K562 (cell line): ENCODE data around the gene SMCO3.

Source experiments
- BCL6 ChIP-seq: fragments of 250-450 bp; sonication (Bioruptor Pico); IDR thresholded peaks from 2 replicates; pipeline ENCODE4 v1.4.0; 2020
- BDP1 ChIP-seq: IDR thresholded peaks from 3 replicates; pipeline ENCODE4 v1.6.1; 2011; ENCODE audit not compliant: insufficient read length, insufficient read depth
- ELF4 ChIP-seq: fragments of 450-650 bp; formaldehyde crosslinking; IDR thresholded peaks from 2 replicates; pipeline ENCODE4 v1.4.0; 2022; ENCODE audit warnings: missing genetic modification characterization
- NFXL1 ChIP-seq: fragments of 450-650 bp; formaldehyde crosslinking; IDR thresholded peaks from 2 replicates; pipeline ENCODE4 v1.4.0; 2021; ENCODE audit warnings: mild to moderate bottlenecking
- NR2F6 ChIP-seq: fragments of 450-650 bp; formaldehyde crosslinking; IDR thresholded peaks from 2 replicates; pipeline ENCODE4 v1.4.0; 2020; ENCODE audit warnings: mild to moderate bottlenecking
- SRF ChIP-seq, 2 experiments: fragments of 250-450, 450-650 bp in 1 of 2; sonication (Bioruptor Pico) in 1 of 2; sonication (generic) in 1 of 2; formaldehyde crosslinking; IDR thresholded peaks; 2 replicates each; pipeline versions ENCODE4 v1.5.0 to v1.5.1; 2020 to 2022; ENCODE audit warnings: mild to moderate bottlenecking in 1 of 2, missing genetic modification reagents in 1 of 2
- STAG1 ChIP-seq: sonication (generic); formaldehyde crosslinking; IDR thresholded peaks from 2 replicates; pipeline ENCODE4 v1.5.0; 2020; ENCODE audit warnings: missing genetic modification reagents, borderline replicate concordance
- STAT5A ChIP-seq: IDR thresholded peaks from 2 replicates; pipeline ENCODE4 v1.6.1; 2012; ENCODE audit warnings: low read length, inconsistent platforms, borderline replicate concordance
- TCFL5 ChIP-seq: fragments of 250-450 bp; sonication (Bioruptor Pico); conservative IDR thresholded peaks from 2 replicates; pipeline ENCODE4 v1.6.1; 2021; ENCODE audit warnings: mild to moderate bottlenecking, moderate library complexity, matching md5 sums
- ZNF212 ChIP-seq: fragments of 450-650 bp; formaldehyde crosslinking; IDR thresholded peaks from 2 replicates; pipeline ENCODE4 v1.4.0; 2020; ENCODE audit warnings: mild to moderate bottlenecking
- TF ChIP-seq, protein P1 (sequence below), 2 experiments: IDR thresholded peaks; 2 replicates each; pipeline ENCODE4 v1.6.1; 2012; ENCODE audit warnings: improper control_type of control experiment in 2 of 2, low read depth in 2 of 2, low read length in 2 of 2, borderline replicate concordance in 1 of 2
- TF ChIP-seq, protein P2 (sequence below): fragments of 450-650 bp; IDR thresholded peaks from 2 replicates; pipeline ENCODE4 v1.6.1; 2016; ENCODE audit warnings: low read depth

DNA sequence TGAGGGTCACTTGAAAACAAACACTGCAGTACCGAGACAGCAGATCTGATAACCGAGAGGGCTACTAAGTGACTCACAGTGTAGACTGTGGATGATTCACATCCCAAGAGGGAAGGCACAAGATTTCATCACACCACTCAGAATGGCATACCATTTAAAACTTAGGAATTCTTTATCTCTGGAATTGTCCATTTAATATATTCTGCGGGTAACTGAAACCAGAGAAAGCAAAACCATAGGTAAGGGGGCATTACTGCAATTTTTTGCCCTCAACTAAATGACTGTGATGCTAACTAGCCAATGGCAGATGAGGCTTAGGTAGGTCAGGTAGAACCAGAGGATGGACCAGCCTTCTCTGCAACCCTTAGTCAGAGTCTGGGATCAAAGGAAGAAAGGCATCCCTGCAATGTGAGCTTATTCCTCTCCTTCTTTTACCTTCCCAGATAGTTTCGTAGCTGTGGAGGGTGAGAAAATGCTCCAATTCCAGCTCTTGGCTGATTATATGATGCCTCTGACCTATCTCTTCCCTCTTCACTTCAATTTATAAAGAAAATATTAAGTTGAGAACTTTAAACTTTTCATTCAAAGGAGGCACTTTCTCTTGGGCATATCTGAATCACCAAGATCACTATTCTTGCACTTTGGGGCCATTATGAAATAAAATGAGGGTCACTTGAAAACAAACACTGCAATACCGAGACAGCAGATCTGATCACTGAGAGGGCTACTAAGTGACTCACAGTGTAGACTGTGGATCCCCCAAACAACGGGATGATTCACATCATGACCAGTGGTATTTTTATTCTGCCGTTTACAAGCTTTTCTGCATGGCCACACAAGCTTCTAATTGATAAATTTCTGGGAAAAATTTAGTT lies 22.6 kb upstream of the SMCO3 start:
- no peak for TF ChIP-seq BDP1
- TF ChIP-seq NR2F6 (CRISPR knock-in tag), result no peak
- no peak for TF ChIP-seq STAG1 (CRISPR knock-in tag)
- TF ChIP-seq STAT5A, result no peak
- TF ChIP-seq, protein P1, sequence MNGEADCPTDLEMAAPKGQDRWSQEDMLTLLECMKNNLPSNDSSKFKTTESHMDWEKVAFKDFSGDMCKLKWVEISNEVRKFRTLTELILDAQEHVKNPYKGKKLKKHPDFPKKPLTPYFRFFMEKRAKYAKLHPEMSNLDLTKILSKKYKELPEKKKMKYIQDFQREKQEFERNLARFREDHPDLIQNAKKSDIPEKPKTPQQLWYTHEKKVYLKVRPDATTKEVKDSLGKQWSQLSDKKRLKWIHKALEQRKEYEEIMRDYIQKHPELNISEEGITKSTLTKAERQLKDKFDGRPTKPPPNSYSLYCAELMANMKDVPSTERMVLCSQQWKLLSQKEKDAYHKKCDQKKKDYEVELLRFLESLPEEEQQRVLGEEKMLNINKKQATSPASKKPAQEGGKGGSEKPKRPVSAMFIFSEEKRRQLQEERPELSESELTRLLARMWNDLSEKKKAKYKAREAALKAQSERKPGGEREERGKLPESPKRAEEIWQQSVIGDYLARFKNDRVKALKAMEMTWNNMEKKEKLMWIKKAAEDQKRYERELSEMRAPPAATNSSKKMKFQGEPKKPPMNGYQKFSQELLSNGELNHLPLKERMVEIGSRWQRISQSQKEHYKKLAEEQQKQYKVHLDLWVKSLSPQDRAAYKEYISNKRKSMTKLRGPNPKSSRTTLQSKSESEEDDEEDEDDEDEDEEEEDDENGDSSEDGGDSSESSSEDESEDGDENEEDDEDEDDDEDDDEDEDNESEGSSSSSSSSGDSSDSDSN (IDR thresholded peaks at IDR 0.05; ENCODE audit: borderline replicate concordance in 1 of 2, low read depth in 2 of 2, low read length in 2 of 2), result no peak
- no peak for TF ChIP-seq ZNF212 (CRISPR knock-in tag)
- no peak for TF ChIP-seq BCL6 (CRISPR knock-in tag)
- TF ChIP-seq SRF (CRISPR knock-in tag; IDR thresholded peaks at IDR 0.05), result no peak
- no peak for TF ChIP-seq TCFL5 (CRISPR knock-in tag)
- no peak for TF ChIP-seq NFXL1 (CRISPR knock-in tag)
- TF ChIP-seq ELF4, result no peak
- TF ChIP-seq, protein P2, sequence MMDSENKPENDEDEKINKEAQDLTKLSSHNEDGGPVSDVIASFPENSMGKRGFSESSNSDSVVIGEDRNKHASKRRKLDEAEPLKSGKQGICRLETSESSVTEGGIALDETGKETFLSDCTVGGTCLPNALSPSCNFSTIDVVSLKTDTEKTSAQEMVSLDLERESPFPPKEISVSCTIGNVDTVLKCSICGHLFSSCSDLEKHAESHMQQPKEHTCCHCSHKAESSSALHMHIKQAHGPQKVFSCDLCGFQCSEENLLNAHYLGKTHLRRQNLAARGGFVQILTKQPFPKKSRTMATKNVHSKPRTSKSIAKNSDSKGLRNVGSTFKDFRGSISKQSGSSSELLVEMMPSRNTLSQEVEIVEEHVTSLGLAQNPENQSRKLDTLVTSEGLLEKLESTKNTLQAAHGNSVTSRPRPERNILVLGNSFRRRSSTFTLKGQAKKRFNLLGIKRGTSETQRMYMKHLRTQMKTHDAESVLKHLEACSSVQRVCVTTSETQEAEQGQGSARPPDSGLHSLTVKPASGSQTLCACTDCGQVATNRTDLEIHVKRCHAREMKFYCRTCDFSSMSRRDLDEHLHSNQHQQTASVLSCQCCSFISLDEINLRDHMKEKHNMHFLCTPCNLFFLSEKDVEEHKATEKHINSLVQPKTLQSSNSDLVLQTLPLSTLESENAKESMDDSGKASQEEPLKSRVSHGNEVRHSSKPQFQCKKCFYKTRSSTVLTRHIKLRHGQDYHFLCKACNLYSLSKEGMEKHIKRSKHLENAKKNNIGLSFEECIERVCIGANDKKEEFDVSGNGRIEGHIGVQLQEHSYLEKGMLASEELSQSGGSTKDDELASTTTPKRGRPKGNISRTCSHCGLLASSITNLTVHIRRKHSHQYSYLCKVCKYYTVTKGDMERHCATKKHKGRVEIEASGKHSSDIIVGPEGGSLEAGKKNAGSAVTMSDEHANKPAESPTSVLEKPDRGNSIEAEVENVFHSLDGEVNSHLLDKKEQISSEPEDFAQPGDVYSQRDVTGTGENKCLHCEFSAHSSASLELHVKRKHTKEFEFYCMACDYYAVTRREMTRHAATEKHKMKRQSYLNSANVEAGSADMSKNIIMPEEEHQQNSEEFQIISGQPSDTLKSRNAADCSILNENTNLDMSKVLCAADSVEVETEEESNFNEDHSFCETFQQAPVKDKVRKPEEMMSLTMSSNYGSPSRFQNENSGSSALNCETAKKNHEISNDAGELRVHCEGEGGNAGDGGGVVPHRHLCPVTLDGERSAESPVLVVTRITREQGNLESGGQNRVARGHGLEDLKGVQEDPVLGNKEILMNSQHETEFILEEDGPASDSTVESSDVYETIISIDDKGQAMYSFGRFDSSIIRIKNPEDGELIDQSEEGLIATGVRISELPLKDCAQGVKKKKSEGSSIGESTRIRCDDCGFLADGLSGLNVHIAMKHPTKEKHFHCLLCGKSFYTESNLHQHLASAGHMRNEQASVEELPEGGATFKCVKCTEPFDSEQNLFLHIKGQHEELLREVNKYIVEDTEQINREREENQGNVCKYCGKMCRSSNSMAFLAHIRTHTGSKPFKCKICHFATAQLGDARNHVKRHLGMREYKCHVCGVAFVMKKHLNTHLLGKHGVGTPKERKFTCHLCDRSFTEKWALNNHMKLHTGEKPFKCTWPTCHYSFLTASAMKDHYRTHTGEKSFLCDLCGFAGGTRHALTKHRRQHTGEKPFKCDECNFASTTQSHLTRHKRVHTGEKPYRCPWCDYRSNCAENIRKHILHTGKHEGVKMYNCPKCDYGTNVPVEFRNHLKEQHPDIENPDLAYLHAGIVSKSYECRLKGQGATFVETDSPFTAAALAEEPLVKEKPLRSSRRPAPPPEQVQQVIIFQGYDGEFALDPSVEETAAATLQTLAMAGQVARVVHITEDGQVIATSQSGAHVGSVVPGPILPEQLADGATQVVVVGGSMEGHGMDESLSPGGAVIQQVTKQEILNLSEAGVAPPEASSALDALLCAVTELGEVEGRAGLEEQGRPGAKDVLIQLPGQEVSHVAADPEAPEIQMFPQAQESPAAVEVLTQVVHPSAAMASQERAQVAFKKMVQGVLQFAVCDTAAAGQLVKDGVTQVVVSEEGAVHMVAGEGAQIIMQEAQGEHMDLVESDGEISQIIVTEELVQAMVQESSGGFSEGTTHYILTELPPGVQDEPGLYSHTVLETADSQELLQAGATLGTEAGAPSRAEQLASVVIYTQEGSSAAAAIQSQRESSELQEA, result no peak
